ENCODE measurements around the gene SAMD4A.

- TF ChIP-seq POLR2A (IDR thresholded peaks at IDR 0.05) (no peak), CTCF (IDR thresholded peaks at IDR 0.05) (no peak)
Observed at GRCh38 chr14:54747616-54748015, 180.7 kb downstream of the SAMD4A start.

Measured in stomach (tissue), 4 donors.